Stimulated activated CD4-positive, alpha-beta T cell treated with anti-CD3 and anti-CD28 coated beads, Interleukin-12 subunit alpha, Interleukin-12 subunit beta, amount 100 ng/mL, for 48 hours (primary cell): ENCODE measurements around the gene ADH7.
"Not testable (repeated sequence)": the region's sequence is repeated elsewhere in the genome, so short reads cannot be mapped to it uniquely, and the experiment has no call there.

Experiments
- DNase-seq, 3 donors: peaks; one replicate each; pipeline ENCODE4 v3.0.0-alpha.2; 2020; ENCODE audit warnings: low read depth in 2 of 3, low spot score in 1 of 3

Gene ADH7

GRCh38 chr4:99381588-99382175, 53.5 kb downstream of the ADH7 start:
- no peak for DNase-seq

- no peak for DNase-seq
Observed at GRCh38 chr4:99379571-99379970, 55.6 kb downstream of the ADH7 start.

GRCh38 chr4:99378876-99379275, 56.3 kb downstream of the ADH7 start:
- DNase-seq, result no peak

GRCh38 chr4:99377341-99377740, 57.8 kb downstream of the ADH7 start:
- not testable (repeated sequence) for DNase-seq

- DNase-seq, result not testable (repeated sequence)
Observed at GRCh38 chr4:99372464-99372863, 62.7 kb downstream of the ADH7 start.

- not testable (repeated sequence) for DNase-seq
Observed at GRCh38 chr4:99367817-99368216, 67.3 kb downstream of the ADH7 start.

GRCh38 chr4:99366491-99366890, 68.7 kb downstream of the ADH7 start:
- DNase-seq, result no peak

- DNase-seq, result no peak
Observed at GRCh38 chr4:99362768-99363167, 72.4 kb downstream of the ADH7 start.
